ENCODE results near the gene GABRD. TPM values are rescaled to one million over a fixed set of nuclear protein-coding genes. Genes with fewer than 3 reads are reported as not detected.

The GABRD gene
- total RNA-seq, 4 donors from 2014 or later: 0.57 to 5.4 (median 1.8) TPM; not detected in 1

DNA sequence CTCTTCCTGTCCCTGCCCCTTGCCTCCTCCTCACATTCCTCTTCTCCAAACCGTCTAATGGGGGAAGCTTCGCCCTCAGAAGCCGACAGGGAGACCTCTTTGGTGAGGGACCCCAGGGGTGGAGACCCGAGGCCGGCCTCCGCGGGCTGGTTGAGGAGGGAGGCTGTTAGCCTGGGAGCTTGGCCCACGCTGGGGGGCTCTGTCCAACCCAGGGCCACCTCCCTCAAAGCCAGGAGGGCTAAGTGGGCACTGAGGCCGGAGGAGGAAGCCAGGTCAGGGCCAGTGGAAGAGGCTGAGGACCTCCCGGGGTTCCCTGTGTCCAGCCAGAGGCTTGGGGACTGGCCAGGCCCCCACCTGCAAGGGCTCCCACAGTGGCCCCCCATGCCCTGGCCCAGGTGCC lies 5.3 kb downstream of the GABRD start:
- Histone ChIP-seq H3K9me3 (no peaks in the 10 kb centered on the region), H3K27me3 (peaks cover 7 to 75% (median 15%) of the 10 kb centered on the region in 4 donors), H3K27ac (no peak overlapping the region), H3K36me3 (no peaks in the 10 kb centered on the region), H3K4me3 (no peak overlapping the region), H3K4me1 (peaks cover 6 to 22% (median 9%) of the 10 kb centered on the region in 3 donors)
- no peak for DNase-seq
- TF ChIP-seq POLR2A (IDR thresholded peaks at IDR 0.05): no peak
- TF ChIP-seq, protein P1, sequence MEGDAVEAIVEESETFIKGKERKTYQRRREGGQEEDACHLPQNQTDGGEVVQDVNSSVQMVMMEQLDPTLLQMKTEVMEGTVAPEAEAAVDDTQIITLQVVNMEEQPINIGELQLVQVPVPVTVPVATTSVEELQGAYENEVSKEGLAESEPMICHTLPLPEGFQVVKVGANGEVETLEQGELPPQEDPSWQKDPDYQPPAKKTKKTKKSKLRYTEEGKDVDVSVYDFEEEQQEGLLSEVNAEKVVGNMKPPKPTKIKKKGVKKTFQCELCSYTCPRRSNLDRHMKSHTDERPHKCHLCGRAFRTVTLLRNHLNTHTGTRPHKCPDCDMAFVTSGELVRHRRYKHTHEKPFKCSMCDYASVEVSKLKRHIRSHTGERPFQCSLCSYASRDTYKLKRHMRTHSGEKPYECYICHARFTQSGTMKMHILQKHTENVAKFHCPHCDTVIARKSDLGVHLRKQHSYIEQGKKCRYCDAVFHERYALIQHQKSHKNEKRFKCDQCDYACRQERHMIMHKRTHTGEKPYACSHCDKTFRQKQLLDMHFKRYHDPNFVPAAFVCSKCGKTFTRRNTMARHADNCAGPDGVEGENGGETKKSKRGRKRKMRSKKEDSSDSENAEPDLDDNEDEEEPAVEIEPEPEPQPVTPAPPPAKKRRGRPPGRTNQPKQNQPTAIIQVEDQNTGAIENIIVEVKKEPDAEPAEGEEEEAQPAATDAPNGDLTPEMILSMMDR (IDR thresholded peaks at IDR 0.05): no peak
- no CpG with 5 or more reads among the region's 10 CpGs for WGBS, 2 donors
- intact Hi-C loops (cut with DNase I): no loop called here

DNA sequence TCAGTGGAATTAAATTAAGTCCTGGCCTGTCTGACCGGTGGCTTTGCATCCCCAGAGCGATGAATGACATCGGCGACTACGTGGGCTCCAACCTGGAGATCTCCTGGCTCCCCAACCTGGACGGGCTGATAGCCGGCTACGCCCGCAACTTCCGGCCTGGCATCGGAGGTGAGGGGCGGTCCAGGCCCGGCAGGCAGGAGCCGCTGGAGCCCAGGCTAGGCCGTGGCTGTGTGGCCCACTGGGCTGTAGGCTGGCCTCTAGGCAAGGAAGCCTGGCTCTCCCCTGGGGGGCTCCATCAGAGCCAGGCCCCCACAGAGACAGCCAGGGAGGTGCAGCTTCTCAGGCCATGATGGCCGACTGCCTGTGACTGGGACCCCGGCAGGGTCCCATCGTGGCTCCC lies 5.7 kb downstream of the GABRD start:
- no peak for DNase-seq
- H3K4me3 ChIP-seq: no peak overlapping the region
- intact Hi-C loops (cut with DNase I): no loop called here
- H3K4me1 ChIP-seq: peaks cover 1 to 18% (median 9%) of the 10 kb centered on the region in 3 donors
- WGBS, 2 donors: 44% methylated on average over 3 of the region's 18 CpGs; no CpG with 5 or more reads in 1 of the 2 donors
- H3K27me3 ChIP-seq: peaks cover 2 to 74% (median 13%) of the 10 kb centered on the region in 4 donors
- TF ChIP-seq, protein P1 (IDR thresholded peaks at IDR 0.05): no peak
- no peak for TF ChIP-seq POLR2A (IDR thresholded peaks at IDR 0.05)
- H3K9me3 ChIP-seq: no peaks in the 10 kb centered on the region
- H3K36me3 ChIP-seq: no peaks in the 10 kb centered on the region
- no peak overlapping the region for H3K27ac ChIP-seq

GRCh38 chr1:2025491-2025981 lies 6.4 kb downstream of the GABRD start:
- Histone ChIP-seq H3K4me1 (peaks cover 0 to 14% (median 9%) of the 10 kb centered on the region in 3 donors), H3K9me3 (no peaks in the 10 kb centered on the region), H3K27ac (peak overlapping the region in 2 of 4 donors; percentile 2 to 10), H3K27me3 (peaks cover 0 to 68% (median 7%) of the 10 kb centered on the region in 4 donors), H3K36me3 (no peaks in the 10 kb centered on the region), H3K4me3 (peak overlapping the region in 2 of 4 donors; percentile 5 to 46)
- intact Hi-C loops (cut with DNase I): no loop called here
- 48 to 54% methylated on average over 19 to 24 of the region's 39 CpGs for WGBS, 2 donors
- no peak for DNase-seq
- TF ChIP-seq, protein P1 (IDR thresholded peaks at IDR 0.05): no peak
- TF ChIP-seq POLR2A (IDR thresholded peaks at IDR 0.05): no peak

GRCh38 chr1:2027961-2028583 lies 8.9 kb downstream of the GABRD start:
- no peak overlapping the region for H3K27ac ChIP-seq
- intact Hi-C loops (cut with DNase I): no loop called here
- H3K36me3 ChIP-seq: no peaks in the 10 kb centered on the region
- DNase-seq: no peak
- H3K9me3 ChIP-seq: no peaks in the 10 kb centered on the region
- TF ChIP-seq, protein P1 (IDR thresholded peaks at IDR 0.05): no peak
- TF ChIP-seq POLR2A (IDR thresholded peaks at IDR 0.05): no peak
- 60 to 73% methylated on average over 1 to 18 of the region's 46 CpGs for WGBS, 2 donors
- peaks cover 0 to 64% (median 0%) of the 10 kb centered on the region in 4 donors for H3K27me3 ChIP-seq
- no peak overlapping the region for H3K4me3 ChIP-seq
- peaks cover 0 to 14% (median 9%) of the 10 kb centered on the region in 3 donors for H3K4me1 ChIP-seq

GRCh38 chr1:2028870-2029560 lies 9.9 kb downstream of the GABRD start:
- no peak for DNase-seq

More at GRCh38 chr1:2028870-2029560, 9.9 kb downstream of the GABRD start:
- WGBS, 2 donors: no CpG with 5 or more reads among the region's 26 CpGs
- Histone ChIP-seq H3K27ac (no peak overlapping the region), H3K27me3 (peaks cover 0 to 64% (median 0%) of the 10 kb centered on the region in 4 donors), H3K9me3 (no peaks in the 10 kb centered on the region), H3K4me1 (peaks cover 0 to 14% (median 9%) of the 10 kb centered on the region in 3 donors), H3K4me3 (no peak overlapping the region), H3K36me3 (no peaks in the 10 kb centered on the region)
- intact Hi-C loops (cut with DNase I): no loop called here
- TF ChIP-seq, protein P1 (IDR thresholded peaks at IDR 0.05): no peak
- TF ChIP-seq POLR2A (IDR thresholded peaks at IDR 0.05): no peak

All from esophagus squamous epithelium (tissue), 5 donors.